ENCODE measurements around the gene LYPD6B.

DNA sequence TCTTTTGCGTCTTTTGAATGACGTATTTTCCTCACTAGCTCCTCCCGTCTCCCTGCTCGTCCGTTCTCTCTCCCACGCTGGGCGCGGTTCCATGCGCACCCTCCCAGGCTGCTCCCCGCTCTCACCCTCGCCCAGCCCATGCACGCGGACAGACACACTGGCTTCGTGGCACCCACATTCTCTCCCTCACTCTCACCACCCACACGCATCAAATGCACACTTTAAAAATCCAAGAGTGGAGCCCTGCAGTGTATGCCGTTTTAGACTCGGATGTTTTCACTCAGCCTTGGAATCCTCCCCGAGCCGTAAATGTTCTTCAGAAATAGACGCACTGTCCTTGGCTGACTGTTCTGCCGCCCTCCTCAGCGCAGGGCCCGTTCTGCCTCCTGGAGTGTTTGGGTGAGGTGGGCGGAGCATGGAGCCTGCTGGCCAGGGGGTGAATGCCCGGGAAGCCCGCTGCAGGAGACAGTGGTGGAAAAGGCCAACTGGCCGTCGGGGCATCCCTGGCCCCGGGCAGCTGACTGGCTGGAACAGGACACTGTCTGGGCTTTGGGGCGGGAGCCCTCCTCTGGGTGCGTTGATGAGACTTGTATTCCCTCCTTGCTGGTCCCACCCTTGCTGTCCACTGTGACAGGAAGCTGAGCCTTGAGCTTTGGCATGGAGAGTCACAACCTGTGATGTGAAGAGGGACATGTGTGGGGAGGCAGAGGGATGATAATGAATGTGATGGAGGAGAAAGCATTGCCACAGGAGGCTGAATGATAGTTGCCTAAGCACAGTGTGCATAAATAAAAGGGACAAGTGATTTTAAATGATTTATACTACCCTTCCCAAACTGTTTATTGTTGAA lies 35.4 kb upstream of the LYPD6B start:
- TF ChIP-seq FOXM1 (IDR thresholded peaks at IDR 0.05; ENCODE audit: low read depth, low read length) (no peak), RBBP5 (conservative IDR thresholded peaks at IDR 0.05) (no peak), HDAC2 (IDR thresholded peaks at IDR 0.05) (no peak)
- TF ChIP-seq, protein P1, sequence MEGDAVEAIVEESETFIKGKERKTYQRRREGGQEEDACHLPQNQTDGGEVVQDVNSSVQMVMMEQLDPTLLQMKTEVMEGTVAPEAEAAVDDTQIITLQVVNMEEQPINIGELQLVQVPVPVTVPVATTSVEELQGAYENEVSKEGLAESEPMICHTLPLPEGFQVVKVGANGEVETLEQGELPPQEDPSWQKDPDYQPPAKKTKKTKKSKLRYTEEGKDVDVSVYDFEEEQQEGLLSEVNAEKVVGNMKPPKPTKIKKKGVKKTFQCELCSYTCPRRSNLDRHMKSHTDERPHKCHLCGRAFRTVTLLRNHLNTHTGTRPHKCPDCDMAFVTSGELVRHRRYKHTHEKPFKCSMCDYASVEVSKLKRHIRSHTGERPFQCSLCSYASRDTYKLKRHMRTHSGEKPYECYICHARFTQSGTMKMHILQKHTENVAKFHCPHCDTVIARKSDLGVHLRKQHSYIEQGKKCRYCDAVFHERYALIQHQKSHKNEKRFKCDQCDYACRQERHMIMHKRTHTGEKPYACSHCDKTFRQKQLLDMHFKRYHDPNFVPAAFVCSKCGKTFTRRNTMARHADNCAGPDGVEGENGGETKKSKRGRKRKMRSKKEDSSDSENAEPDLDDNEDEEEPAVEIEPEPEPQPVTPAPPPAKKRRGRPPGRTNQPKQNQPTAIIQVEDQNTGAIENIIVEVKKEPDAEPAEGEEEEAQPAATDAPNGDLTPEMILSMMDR (IDR thresholded peaks at IDR 0.05 in 2 of 3, conservative IDR thresholded peaks at IDR 0.05 in 1 of 3; ENCODE audit: control insufficient read depth in 2 of 3, extremely low read depth in 1 of 3, insufficient read depth in 1 of 3, low read depth in 3 of 3, low read length in 3 of 3) = no peak
